Endodermal cell (in vitro differentiated cells): ENCODE measurements around the gene CIB4. TPM values are rescaled to one million over a fixed set of nuclear protein-coding genes. Genes with fewer than 3 reads are reported as not detected.

ENCODE experiments used
- DNase-seq: peaks from one replicate; pipeline ENCODE4 v3.0.0-alpha.2; 2017
- H3K27ac ChIP-seq: 2 replicates; pipeline ENCODE4 v1.5.1; 2013; ENCODE audit warnings: mild to moderate bottlenecking, low read depth, low read length, moderate library complexity
- H3K27me3 ChIP-seq: 2 replicates; pipeline ENCODE4 v1.6.1; 2013; ENCODE audit warnings: mild to moderate bottlenecking, low read length, moderate library complexity; ENCODE audit not compliant: insufficient read depth, control insufficient read depth, poor library complexity, severe bottlenecking
- H3K36me3 ChIP-seq: 2 replicates; pipeline ENCODE4 v1.7.0; 2013; ENCODE audit warnings: mild to moderate bottlenecking, low read length, moderate library complexity; ENCODE audit not compliant: control insufficient read depth, insufficient read depth
- H3K4me1 ChIP-seq: one replicate; pipeline ENCODE4 v1.7.0; 2013; ENCODE audit warnings: low read length; ENCODE audit not compliant: control insufficient read depth, insufficient read depth
- H3K4me3 ChIP-seq: 2 replicates; pipeline ENCODE4 v1.5.1; 2013; ENCODE audit warnings: mild to moderate bottlenecking, low read length, moderate library complexity
- H3K9ac ChIP-seq: 2 replicates; pipeline ENCODE4 v1.6.1; 2013; ENCODE audit warnings: mild to moderate bottlenecking, low read length, moderate library complexity; ENCODE audit not compliant: poor library complexity, severe bottlenecking; ENCODE audit errors: extremely low read depth
- H3K9me3 ChIP-seq: 2 replicates; pipeline ENCODE4 v1.6.1; 2013; ENCODE audit warnings: mild to moderate bottlenecking, low read length, moderate library complexity; ENCODE audit not compliant: control insufficient read depth
- H3K27ac Mint-ChIP-seq: 2 replicates; pipeline ENCODE4 v1.8.0; 2020; ENCODE audit warnings: mixed read lengths
- H3K27me3 Mint-ChIP-seq: 2 replicates; pipeline ENCODE4 v1.8.0; 2021; ENCODE audit warnings: mild to moderate bottlenecking, mixed read lengths; ENCODE audit not compliant: insufficient read depth
- H3K36me3 Mint-ChIP-seq: 2 replicates; pipeline ENCODE4 v1.8.0; 2020; ENCODE audit warnings: low read depth, mixed read lengths
- H3K4me1 Mint-ChIP-seq: 2 replicates; pipeline ENCODE4 v1.8.0; 2020; ENCODE audit warnings: mixed read lengths
- H3K4me3 Mint-ChIP-seq: 2 replicates; pipeline ENCODE4 v1.8.0; 2020; ENCODE audit warnings: mild to moderate bottlenecking, moderate library complexity, mixed read lengths
- H3K9me3 Mint-ChIP-seq: 2 replicates; pipeline ENCODE4 v1.8.0; 2020; ENCODE audit warnings: mild to moderate bottlenecking, mixed read lengths
- CTCF ChIP-seq: fragments of 200-600 bp; sonication (generic); conservative IDR thresholded peaks from 2 replicates; pipeline ENCODE4 v1.5.0; 2021; ENCODE audit warnings: antibody characterized with exemption, mild to moderate bottlenecking
- WGBS, 2 experiments: methylation state at CpG; one replicate each; pipeline versions ENCODE4 v1.1.5 to v1.1.7; 2013; ENCODE audit warnings: missing lambda C conversion rate in 2 of 2, mixed read lengths in 1 of 2; ENCODE audit not compliant: insufficient coverage in 1 of 2, insufficient read length in 1 of 2; 5-methylcytosine and 5-hydroxymethylcytosine counted together
- total RNA-seq, 2 donors: library from RNA; stranded (reverse); fragmentation: NEBNext Ultra II Directional in 1 of 2; extraction: Animal tissue kit (Norgen Biotek cat#: 25700) in 1 of 2; gene quantifications; 2 replicates in 1 of 2; 3 replicates in 1 of 2; pipeline ENCODE4 v1.2.1, GENCODE V29; 2021

CIB4 gene
- total RNA-seq, 2 donors from 2014 or later = not detected

- no peak overlapping the region for H3K4me3 Mint-ChIP-seq
- H3K27ac Mint-ChIP-seq = no peak overlapping the region
- peak; percentile 35 for DNase-seq
- Histone ChIP-seq H3K9ac (no peak overlapping the region), H3K9me3 (no peaks in the 10 kb centered on the region), H3K27ac (no peak overlapping the region), H3K36me3 (no peaks in the 10 kb centered on the region), H3K4me1 (peaks cover 9% of the 10 kb centered on the region), H3K4me3 (no peak overlapping the region), H3K27me3 (no peaks in the 10 kb centered on the region)
- no peak for TF ChIP-seq CTCF
- no peaks in the 10 kb centered on the region for H3K9me3 Mint-ChIP-seq
- peaks cover 20% of the 10 kb centered on the region for H3K4me1 Mint-ChIP-seq
- WGBS, 2 experiments = 90 to 96% methylated on average over 8 to 12 of the region's 12 CpGs
- H3K36me3 Mint-ChIP-seq = no peaks in the 10 kb centered on the region
- H3K27me3 Mint-ChIP-seq = no peaks in the 10 kb centered on the region
Observed at GRCh38 chr2:26532301-26533250, 108.6 kb downstream of the CIB4 start.

Other genes starting within 250 kb of the CIB4 start
- under 1 TPM; 0.33 to 0.48 TPM for gene DRC1, start 239.4 kb downstream of the CIB4 start, total RNA-seq
- gene OTOF, start 163.2 kb downstream of the CIB4 start, total RNA-seq = 1 to 10 TPM; 1.1 to 1.2 TPM
- gene KCNK3, start 51.4 kb upstream of the CIB4 start, total RNA-seq = not detected
- gene SLC35F6, start 122.9 kb upstream of the CIB4 start, total RNA-seq = 10 to 100 TPM; 23.3 to 24.8 TPM
- gene CENPA, start 144.7 kb upstream of the CIB4 start, total RNA-seq = 10 to 100 TPM; 21.5 to 38.3 TPM
- gene DPYSL5, start 206.8 kb upstream of the CIB4 start, total RNA-seq = 1 to 10 TPM; 3.1 to 3.5 TPM